ENCODE data around the gene IGF1.

DNA sequence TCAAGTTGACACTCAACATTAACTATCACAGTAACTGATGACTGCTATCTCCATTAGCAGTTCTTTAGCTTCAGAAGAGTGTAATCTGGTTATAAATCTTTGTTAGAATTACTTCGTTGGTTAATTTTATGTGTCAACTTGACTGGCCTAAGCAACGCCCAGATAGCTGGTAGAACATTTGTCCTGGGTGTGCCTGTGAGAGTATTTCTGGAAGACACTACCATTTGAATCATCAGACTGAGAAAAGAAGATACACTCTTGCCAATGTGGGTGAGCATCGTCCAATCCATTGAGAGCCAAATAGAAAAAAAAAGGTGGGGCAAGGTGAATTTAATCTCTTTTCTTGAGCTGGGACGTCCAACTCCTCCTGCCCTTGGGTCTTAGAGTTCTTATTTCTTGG lies 129.0 kb downstream of the IGF1 start:
- TF ChIP-seq EZH2 (IDR thresholded peaks at IDR 0.05), result no peak
- no peak for TF ChIP-seq POLR2AphosphoS5 (IDR thresholded peaks at IDR 0.05; ENCODE audit: borderline replicate concordance, low read depth, low read length)
- no peak for TF ChIP-seq FOXP2 (optimal IDR thresholded peaks at IDR 0.05; ENCODE audit: control extremely low read depth, extremely low read length, insufficient read depth)
